ENCODE measurements around the gene ASB6.

DNA sequence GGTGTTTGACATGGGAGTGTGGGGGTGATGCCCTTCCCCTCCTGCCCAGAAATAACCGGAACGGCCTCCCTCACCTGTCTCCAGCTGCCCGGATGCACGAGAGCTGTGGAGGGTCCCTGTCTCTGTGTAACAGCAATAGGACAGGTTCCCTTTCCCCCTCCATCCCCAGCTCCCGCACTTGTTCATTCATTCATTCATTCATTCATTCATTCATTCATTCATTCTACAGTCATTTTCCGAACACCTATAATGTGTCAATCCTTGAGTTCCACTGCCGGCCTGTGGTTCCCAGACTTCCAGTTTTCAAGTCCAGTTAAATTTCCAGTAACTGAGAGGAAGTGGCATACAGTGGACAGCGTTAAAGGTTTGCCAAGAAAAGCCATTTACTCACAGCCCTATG is 30.8 kb upstream of the ASB6 start:
- TF ChIP-seq EZH2phosphoT487 (IDR thresholded peaks at IDR 0.05; ENCODE audit: borderline replicate concordance, low read depth) (no peak), TCF12 (IDR thresholded peaks at IDR 0.05) (no peak), RAD21 (IDR thresholded peaks at IDR 0.05; ENCODE audit: low read length) (no peak), GATA2 (CRISPR knock-in tag; IDR thresholded peaks at IDR 0.05) (no peak)
- TF ChIP-seq, protein P1, sequence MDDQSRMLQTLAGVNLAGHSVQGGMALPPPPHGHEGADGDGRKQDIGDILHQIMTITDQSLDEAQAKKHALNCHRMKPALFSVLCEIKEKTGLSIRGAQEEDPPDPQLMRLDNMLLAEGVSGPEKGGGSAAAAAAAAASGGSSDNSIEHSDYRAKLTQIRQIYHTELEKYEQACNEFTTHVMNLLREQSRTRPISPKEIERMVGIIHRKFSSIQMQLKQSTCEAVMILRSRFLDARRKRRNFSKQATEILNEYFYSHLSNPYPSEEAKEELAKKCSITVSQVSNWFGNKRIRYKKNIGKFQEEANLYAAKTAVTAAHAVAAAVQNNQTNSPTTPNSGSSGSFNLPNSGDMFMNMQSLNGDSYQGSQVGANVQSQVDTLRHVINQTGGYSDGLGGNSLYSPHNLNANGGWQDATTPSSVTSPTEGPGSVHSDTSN (IDR thresholded peaks at IDR 0.05): no peak
- TF ChIP-seq, protein P2, sequence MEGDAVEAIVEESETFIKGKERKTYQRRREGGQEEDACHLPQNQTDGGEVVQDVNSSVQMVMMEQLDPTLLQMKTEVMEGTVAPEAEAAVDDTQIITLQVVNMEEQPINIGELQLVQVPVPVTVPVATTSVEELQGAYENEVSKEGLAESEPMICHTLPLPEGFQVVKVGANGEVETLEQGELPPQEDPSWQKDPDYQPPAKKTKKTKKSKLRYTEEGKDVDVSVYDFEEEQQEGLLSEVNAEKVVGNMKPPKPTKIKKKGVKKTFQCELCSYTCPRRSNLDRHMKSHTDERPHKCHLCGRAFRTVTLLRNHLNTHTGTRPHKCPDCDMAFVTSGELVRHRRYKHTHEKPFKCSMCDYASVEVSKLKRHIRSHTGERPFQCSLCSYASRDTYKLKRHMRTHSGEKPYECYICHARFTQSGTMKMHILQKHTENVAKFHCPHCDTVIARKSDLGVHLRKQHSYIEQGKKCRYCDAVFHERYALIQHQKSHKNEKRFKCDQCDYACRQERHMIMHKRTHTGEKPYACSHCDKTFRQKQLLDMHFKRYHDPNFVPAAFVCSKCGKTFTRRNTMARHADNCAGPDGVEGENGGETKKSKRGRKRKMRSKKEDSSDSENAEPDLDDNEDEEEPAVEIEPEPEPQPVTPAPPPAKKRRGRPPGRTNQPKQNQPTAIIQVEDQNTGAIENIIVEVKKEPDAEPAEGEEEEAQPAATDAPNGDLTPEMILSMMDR (IDR thresholded peaks at IDR 0.05): no peak
- TF ChIP-seq, protein P3, sequence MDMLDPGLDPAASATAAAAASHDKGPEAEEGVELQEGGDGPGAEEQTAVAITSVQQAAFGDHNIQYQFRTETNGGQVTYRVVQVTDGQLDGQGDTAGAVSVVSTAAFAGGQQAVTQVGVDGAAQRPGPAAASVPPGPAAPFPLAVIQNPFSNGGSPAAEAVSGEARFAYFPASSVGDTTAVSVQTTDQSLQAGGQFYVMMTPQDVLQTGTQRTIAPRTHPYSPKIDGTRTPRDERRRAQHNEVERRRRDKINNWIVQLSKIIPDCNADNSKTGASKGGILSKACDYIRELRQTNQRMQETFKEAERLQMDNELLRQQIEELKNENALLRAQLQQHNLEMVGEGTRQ (IDR thresholded peaks at IDR 0.05; ENCODE audit: borderline replicate concordance, low read depth, low read length): no peak
- TF ChIP-seq, protein P4, sequence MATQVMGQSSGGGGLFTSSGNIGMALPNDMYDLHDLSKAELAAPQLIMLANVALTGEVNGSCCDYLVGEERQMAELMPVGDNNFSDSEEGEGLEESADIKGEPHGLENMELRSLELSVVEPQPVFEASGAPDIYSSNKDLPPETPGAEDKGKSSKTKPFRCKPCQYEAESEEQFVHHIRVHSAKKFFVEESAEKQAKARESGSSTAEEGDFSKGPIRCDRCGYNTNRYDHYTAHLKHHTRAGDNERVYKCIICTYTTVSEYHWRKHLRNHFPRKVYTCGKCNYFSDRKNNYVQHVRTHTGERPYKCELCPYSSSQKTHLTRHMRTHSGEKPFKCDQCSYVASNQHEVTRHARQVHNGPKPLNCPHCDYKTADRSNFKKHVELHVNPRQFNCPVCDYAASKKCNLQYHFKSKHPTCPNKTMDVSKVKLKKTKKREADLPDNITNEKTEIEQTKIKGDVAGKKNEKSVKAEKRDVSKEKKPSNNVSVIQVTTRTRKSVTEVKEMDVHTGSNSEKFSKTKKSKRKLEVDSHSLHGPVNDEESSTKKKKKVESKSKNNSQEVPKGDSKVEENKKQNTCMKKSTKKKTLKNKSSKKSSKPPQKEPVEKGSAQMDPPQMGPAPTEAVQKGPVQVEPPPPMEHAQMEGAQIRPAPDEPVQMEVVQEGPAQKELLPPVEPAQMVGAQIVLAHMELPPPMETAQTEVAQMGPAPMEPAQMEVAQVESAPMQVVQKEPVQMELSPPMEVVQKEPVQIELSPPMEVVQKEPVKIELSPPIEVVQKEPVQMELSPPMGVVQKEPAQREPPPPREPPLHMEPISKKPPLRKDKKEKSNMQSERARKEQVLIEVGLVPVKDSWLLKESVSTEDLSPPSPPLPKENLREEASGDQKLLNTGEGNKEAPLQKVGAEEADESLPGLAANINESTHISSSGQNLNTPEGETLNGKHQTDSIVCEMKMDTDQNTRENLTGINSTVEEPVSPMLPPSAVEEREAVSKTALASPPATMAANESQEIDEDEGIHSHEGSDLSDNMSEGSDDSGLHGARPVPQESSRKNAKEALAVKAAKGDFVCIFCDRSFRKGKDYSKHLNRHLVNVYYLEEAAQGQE (IDR thresholded peaks at IDR 0.05; ENCODE audit: low read depth, low read length): no peak
